NCI-H345 (cell line): Measurements from ENCODE around the gene LRR1.
"Not testable (repeated sequence)": the region's sequence is repeated elsewhere in the genome, so short reads cannot be mapped to it uniquely, and the experiment has no call there.

Source experiments
- DNase-seq: peaks from one replicate; lab custom pipeline; 2025; lab: John Stamatoyannopoulos, UW

LRR1 gene

GRCh38 chr14:49634547-49635334 lies 36.0 kb downstream of the LRR1 start, which contains the start of gene DNAAF2:
Gene DNAAF2, minus strand, starts transcription at chr14:49635244. Its CDS starts 95 bp downstream, at chr14:49635149.
- peak; percentile 61 for DNase-seq

DNA sequence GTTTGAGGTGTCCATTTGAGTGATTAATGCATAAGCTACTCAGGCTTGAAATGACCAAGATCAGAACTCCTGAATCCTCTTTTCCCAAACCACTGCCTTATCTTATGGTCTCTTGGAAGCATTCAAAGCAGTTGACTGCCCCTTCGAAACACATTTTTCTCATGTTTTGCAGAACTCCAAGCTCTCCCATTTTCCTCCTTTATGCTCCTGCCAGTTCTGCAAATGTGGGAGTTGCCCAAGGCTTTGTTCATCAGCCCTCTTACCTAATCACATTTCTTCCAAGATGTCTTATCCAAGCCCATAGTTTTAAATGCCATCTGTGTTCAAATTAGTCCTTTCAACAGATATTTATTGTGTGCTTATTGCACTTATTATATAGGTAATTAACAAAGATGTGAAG lies 38.1 kb downstream of the LRR1 start:
- DNase-seq = no peak

DNA sequence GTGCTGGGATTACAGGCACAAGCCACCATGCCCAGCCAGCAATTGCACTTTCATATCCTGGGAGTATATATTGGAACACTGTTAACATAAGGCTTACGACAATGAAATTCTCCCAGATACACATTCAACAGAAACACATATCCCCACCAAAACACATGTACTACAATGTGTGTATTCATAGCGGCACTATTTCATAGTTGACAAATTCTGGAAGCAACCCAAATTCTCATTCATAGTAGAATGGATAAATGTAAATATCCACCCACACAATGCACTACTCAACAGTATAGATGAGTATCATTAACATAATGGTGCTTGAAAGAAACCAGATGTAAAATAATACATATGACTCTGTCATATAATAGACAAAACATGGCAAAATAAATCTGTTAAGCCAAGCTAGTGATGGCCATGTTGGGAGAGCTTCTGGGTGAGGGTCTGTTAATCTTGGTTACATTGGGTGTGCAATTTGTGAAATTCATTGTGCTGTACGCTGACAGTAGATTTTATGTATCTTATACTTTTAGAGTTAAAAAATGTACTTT lies 38.9 kb downstream of the LRR1 start:
- no peak for DNase-seq

DNA sequence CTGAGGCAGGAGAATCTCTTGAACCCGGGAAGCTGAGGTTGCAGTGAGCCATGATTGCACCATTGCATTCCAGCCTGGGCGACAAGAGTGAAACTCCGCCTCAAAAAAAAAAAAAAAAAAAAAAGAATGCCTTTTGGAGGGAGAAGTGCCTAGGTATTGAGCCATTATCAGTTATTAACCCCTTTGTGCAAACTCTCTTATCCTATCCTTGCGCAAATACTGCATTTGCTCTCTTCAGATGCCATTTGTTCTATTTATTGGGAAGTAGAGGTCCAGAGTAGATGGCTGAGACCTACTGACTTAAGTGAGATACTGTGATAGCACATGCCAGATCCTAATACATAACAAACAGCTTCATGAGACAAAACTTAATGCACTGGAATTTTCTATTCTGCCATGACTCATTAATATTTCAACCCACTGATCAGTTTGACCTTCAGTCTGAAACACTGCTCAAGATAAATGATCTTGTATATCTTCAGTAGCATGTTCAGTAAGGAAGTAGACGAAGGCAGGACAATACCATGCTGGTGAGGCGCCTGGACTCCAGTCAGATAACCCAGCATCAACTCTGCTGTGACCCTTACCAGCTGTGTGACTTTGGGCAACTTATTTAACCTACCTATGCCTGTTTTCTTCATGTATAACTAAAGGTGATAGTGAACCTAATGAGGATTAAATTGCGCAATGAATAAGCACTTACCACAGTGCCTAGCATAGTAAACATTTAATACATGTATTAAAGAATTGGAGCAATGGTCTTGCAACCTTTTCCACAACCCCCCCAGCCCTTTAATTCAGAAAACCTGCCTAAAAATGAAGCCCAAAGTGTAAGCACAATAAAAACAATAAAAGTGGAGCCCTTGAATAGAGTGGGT lies 42.0 kb downstream of the LRR1 start:
- no peak for DNase-seq

DNA sequence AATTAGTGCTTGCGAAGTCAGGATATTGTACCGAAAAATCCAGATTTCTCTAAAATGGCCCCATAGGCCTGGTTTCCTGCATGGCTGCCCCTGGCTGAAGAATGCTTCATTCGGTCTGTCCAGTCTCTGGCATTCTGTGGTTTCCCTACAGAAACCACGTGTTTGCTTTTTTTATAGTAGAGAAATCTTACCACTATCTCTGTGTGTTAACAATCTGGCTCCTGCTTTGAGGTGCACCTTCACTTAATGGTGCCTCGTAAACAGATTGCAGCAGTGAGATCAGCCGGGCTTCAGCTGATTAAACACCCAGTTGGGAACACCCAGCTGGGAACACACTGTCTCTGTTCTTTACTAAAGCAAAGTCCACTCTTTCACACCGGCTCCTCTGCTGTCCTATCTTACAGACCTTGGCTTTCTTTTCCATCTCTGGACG lies 43.0 kb downstream of the LRR1 start:
- DNase-seq = no peak

- no peak for DNase-seq
These were observed 43.4 kb downstream of the LRR1 start for GRCh38 chr14:49642163-49642562.

GRCh38 chr14:49653508-49653907 lies 54.8 kb downstream of the LRR1 start:
- no peak for DNase-seq

GRCh38 chr14:49654511-49654910 lies 55.8 kb downstream of the LRR1 start:
- no peak for DNase-seq

GRCh38 chr14:49657500-49657899 lies 58.8 kb downstream of the LRR1 start:
- not testable (repeated sequence) for DNase-seq

DNA sequence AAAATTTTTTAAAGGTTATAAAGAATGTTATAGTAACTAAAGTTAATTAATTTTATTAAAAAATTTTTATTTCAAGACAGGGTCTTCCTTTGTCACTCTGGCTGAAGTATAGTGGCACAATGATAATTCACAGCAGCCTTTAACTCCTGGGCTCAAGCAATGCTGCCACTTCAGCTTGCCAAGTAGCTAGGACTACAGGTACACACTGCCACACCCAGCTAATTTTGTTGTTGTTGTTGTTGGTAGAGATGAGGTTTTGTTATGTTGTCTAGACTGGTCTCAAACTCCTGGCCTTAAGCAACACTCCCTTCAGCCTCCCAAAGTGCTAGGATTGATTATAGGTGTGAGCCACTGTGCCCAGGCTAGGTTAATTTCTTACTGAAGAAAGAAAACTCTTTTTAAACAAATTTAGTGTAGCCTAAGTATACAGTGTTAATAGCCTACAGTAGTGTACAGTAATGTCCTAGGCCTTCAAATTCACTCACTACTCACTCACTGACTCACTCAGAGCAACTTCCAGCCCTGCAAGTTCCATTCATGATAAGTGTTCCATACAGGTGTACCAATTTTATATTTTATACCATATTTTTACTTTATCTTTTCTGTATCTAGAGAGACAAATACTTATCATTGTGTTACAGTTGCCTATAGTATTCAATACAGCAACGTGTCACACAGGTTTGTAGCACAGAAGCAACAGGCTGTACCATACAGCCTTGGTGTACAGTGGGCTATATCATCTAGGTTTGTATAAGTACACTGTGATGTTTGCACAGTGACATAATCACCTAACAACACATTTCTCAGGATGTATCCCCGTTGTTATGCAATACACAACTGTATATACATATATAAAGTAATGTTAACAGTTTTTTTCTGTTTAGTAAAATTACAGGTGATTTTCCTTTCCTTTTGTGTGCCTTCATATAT lies 61.1 kb downstream of the LRR1 start:
- DNase-seq = no peak
